ENCODE measurements around the gene MFRP. TPM values are rescaled to one million over a fixed set of nuclear protein-coding genes. Genes with fewer than 3 reads are reported as not detected.
A peak's percentile ranks its signal among the peaks of the same experiment; 100 is the strongest.

Gene MFRP
- total RNA-seq, 2 donors from 2014 or later, result 0.27 TPM; not detected in 1

GRCh38 chr11:119361056-119361787, 14.7 kb upstream of the MFRP start:
- no peaks in the 10 kb centered on the region for H3K36me3 ChIP-seq
- H3K4me1 ChIP-seq (ENCODE audit: control insufficient read depth in 1 of 2, low read depth in 2 of 2), result peaks cover 15 to 49% of the 10 kb centered on the region in 2 donors
- TF ChIP-seq CTCF (IDR thresholded peaks at IDR 0.05), result no peak
- H3K4me3 ChIP-seq, result no peak overlapping the region
- ATAC-seq (ENCODE audit: insufficient number of reproducible peaks, low FRiP score, low read depth) (peak; percentile 52), DNase-seq (ENCODE audit: low spot score) (no peak)
- no peaks in the 10 kb centered on the region for H3K9me3 ChIP-seq
- H3K27me3 ChIP-seq (replicated peaks; ENCODE audit: insufficient read depth), result no peaks in the 10 kb centered on the region
- H3K27ac ChIP-seq, result peak overlapping the region in 1 of 2 donors; percentile 30

GRCh38 chr11:119359365-119360214, 13.1 kb upstream of the MFRP start:
- no peak for ATAC-seq (ENCODE audit: insufficient number of reproducible peaks, low FRiP score, low read depth)
- H3K27me3 ChIP-seq (replicated peaks; ENCODE audit: insufficient read depth), result no peaks in the 10 kb centered on the region
- H3K4me3 ChIP-seq, result no peak overlapping the region
- no peaks in the 10 kb centered on the region for H3K9me3 ChIP-seq
- peaks cover 8 to 38% of the 10 kb centered on the region in 2 donors for H3K4me1 ChIP-seq (ENCODE audit: control insufficient read depth in 1 of 2, low read depth in 2 of 2)
- H3K36me3 ChIP-seq, result no peaks in the 10 kb centered on the region
- no peak for DNase-seq (ENCODE audit: low spot score)
- TF ChIP-seq CTCF (IDR thresholded peaks at IDR 0.05), result no peak
- no peak overlapping the region for H3K27ac ChIP-seq

GRCh38 chr11:119357074-119357473, 10.6 kb upstream of the MFRP start:
- ATAC-seq (ENCODE audit: insufficient number of reproducible peaks, low FRiP score, low read depth) (no peak), DNase-seq (ENCODE audit: low spot score) (no peak)
- H3K27ac ChIP-seq, result no peak overlapping the region
- no peaks in the 10 kb centered on the region for H3K36me3 ChIP-seq
- peaks cover 3 to 15% of the 10 kb centered on the region in 2 donors for H3K4me1 ChIP-seq (ENCODE audit: control insufficient read depth in 1 of 2, low read depth in 2 of 2)
- no peaks in the 10 kb centered on the region for H3K27me3 ChIP-seq (replicated peaks; ENCODE audit: insufficient read depth)
- H3K9me3 ChIP-seq, result no peaks in the 10 kb centered on the region
- TF ChIP-seq CTCF (IDR thresholded peaks at IDR 0.05), result no peak
- peak overlapping the region; percentile 82 for H3K4me3 ChIP-seq

GRCh38 chr11:119356349-119357031, 10.0 kb upstream of the MFRP start:
- Histone ChIP-seq H3K36me3 (no peaks in the 10 kb centered on the region), H3K27ac (no peak overlapping the region), H3K4me3 (peak overlapping the region; percentile 82), H3K9me3 (no peaks in the 10 kb centered on the region), H3K4me1 (ENCODE audit: control insufficient read depth in 1 of 2, low read depth in 2 of 2) (peaks cover 3 to 9% of the 10 kb centered on the region in 2 donors), H3K27me3 (replicated peaks; ENCODE audit: insufficient read depth) (no peaks in the 10 kb centered on the region)
- ATAC-seq (ENCODE audit: insufficient number of reproducible peaks, low FRiP score, low read depth) (peak; percentile 60), DNase-seq (ENCODE audit: low spot score) (no peak)
- TF ChIP-seq CTCF (IDR thresholded peaks at IDR 0.05), result peak; percentile 91
